ENCODE measurements around the gene SLC10A6. TPM values are rescaled to one million over a fixed set of nuclear protein-coding genes. Genes with fewer than 3 reads are reported as not detected.

The SLC10A6 gene
- total RNA-seq, 4 donors from 2014 or later, result 0.54 TPM; not detected in 3

DNA sequence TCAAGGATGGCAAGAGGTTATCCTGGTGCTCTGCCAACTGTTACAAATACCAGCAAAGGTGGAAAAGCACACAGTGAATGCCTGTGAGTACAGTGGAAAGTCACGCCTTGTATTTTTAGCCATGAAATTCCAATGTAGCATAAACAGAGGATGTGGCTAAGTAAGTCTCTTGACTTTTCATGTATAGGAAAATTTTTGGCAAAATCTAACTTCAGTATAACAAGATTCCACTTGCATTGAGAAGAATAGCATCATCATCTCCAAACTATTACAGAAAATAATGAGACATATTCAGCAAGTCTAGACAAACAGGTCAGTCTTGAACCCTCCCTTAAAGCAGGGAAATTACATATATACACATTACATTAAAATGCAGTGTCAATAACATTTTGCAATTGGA is 7.9 kb downstream of the SLC10A6 start:
- Histone ChIP-seq H3K36me3 (no peaks in the 10 kb centered on the region), H3K4me3 (no peak overlapping the region), H3K9me3 (no peaks in the 10 kb centered on the region), H3K27me3 (no peaks in the 10 kb centered on the region), H3K4me1 (no peaks in the 10 kb centered on the region), H3K27ac (no peak overlapping the region)
- DNase-seq, result no peak
- TF ChIP-seq, protein P1, sequence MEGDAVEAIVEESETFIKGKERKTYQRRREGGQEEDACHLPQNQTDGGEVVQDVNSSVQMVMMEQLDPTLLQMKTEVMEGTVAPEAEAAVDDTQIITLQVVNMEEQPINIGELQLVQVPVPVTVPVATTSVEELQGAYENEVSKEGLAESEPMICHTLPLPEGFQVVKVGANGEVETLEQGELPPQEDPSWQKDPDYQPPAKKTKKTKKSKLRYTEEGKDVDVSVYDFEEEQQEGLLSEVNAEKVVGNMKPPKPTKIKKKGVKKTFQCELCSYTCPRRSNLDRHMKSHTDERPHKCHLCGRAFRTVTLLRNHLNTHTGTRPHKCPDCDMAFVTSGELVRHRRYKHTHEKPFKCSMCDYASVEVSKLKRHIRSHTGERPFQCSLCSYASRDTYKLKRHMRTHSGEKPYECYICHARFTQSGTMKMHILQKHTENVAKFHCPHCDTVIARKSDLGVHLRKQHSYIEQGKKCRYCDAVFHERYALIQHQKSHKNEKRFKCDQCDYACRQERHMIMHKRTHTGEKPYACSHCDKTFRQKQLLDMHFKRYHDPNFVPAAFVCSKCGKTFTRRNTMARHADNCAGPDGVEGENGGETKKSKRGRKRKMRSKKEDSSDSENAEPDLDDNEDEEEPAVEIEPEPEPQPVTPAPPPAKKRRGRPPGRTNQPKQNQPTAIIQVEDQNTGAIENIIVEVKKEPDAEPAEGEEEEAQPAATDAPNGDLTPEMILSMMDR (IDR thresholded peaks at IDR 0.05), result no peak
- TF ChIP-seq POLR2A (IDR thresholded peaks at IDR 0.05), result no peak

DNA sequence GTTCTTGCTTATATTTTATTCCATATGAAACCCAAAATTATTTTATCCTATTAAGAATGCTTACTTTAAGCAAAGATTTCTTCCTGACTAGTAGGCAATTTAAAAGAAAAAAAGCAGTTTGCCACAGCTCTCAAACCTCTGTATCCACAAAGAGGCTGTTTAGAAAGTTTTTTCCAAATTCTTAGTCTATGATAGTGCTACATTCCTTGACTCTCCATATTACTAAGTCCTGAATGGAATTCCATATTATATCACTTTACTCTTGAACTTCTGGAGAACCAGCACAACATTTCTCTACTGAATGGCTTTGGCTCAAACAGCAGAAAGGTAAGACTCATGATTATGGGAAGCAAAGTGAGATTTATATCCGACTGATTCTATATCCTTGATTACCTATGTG is 8.3 kb downstream of the SLC10A6 start:
- H3K27ac ChIP-seq, result no peak overlapping the region
- no peaks in the 10 kb centered on the region for H3K36me3 ChIP-seq
- no peak overlapping the region for H3K4me3 ChIP-seq
- no peaks in the 10 kb centered on the region for H3K4me1 ChIP-seq
- no peak for TF ChIP-seq POLR2A (IDR thresholded peaks at IDR 0.05)
- TF ChIP-seq, protein P1 (IDR thresholded peaks at IDR 0.05), result no peak
- no peak for DNase-seq
- no peaks in the 10 kb centered on the region for H3K27me3 ChIP-seq
- H3K9me3 ChIP-seq, result no peaks in the 10 kb centered on the region

DNA sequence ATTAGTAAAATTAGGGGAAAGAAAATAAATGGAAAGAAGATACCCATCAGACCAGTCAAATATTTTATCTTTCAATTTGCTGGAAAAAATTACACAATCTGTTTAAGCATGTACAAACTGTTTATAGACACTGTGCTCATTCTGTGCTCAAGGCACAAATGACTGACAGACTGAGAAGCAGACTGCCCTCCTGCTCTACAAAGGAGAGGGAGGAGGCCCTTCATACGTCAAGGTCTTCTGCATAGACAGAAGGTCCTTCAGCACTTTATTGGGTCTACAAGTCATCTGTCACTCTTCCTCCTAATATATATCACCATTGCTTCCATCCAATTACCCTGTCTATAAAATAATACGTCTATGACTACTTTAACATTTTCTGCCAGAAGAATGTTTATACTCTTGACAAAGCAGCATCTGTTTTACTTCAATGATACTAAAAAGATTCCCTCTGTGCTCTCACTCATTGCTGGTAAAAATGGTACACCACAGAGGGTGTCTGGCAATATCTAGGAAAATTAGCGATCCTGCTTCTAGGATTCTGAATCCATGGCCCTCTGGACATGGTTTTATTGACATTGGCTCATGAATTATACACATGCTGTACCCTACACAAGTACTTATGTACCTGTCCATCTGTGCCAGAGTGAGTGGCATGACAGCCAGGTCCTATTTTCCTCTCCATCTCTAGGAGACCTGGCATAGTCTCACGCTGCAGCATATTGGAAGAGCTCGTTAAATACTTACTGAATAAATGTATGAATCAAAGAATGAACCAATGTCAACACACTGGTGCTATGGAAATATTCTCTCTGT is 11.3 kb downstream of the SLC10A6 start:
- Histone ChIP-seq H3K27me3 (no peaks in the 10 kb centered on the region), H3K36me3 (no peaks in the 10 kb centered on the region), H3K4me3 (no peak overlapping the region), H3K27ac (no peak overlapping the region), H3K4me1 (no peaks in the 10 kb centered on the region), H3K9me3 (no peaks in the 10 kb centered on the region)
- DNase-seq, result no peak
- TF ChIP-seq, protein P1 (IDR thresholded peaks at IDR 0.05), result no peak
- no peak for TF ChIP-seq POLR2A (IDR thresholded peaks at IDR 0.05)

DNA sequence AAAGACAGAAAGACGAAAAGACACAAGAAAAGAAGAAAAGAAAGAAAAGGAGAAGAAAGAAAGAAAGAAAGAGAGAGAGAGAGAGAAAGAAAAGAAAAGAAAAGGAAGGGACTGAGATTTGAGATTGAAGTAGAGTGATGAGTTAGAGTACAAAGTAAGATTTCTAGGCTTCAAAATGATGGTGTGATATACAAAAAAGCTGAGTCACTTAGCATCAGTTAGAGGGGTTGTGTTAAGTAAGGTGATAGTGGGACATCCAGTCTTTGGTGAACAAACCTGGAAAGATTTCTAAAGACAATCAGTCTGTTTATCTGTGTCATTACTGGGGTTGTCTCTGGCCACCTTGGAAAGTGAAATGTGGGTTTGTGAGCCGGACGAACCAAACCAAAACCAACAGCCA is 13.5 kb downstream of the SLC10A6 start:
- no peaks in the 10 kb centered on the region for H3K36me3 ChIP-seq
- no peak overlapping the region for H3K4me3 ChIP-seq
- TF ChIP-seq, protein P1 (IDR thresholded peaks at IDR 0.05), result no peak
- no peak for TF ChIP-seq POLR2A (IDR thresholded peaks at IDR 0.05)
- H3K9me3 ChIP-seq, result no peaks in the 10 kb centered on the region
- no peak overlapping the region for H3K27ac ChIP-seq
- no peaks in the 10 kb centered on the region for H3K27me3 ChIP-seq
- H3K4me1 ChIP-seq, result no peaks in the 10 kb centered on the region
- DNase-seq, result no peak

DNA sequence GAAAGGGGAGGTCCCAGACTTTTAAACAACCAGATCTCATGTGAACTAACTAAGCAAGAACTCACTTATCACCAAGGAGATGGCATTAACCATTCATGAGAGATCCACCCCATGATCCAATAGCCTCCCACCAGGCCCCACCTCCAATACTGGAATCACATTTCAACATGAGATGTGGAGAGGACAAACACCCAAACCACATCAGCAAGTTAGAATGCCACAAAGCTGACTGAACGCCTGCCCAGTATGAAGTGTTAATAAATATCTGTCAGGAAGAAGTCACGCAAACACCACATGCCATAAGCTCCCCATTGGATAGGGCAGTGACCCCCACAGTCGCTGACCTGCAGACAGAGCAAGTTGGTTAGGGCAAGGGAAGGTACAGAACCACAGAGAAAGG is 14.3 kb downstream of the SLC10A6 start:
- no peaks in the 10 kb centered on the region for H3K36me3 ChIP-seq
- H3K9me3 ChIP-seq, result no peaks in the 10 kb centered on the region
- no peak overlapping the region for H3K4me3 ChIP-seq
- no peaks in the 10 kb centered on the region for H3K4me1 ChIP-seq
- no peak for TF ChIP-seq POLR2A (IDR thresholded peaks at IDR 0.05)
- TF ChIP-seq, protein P1 (IDR thresholded peaks at IDR 0.05), result no peak
- H3K27ac ChIP-seq, result no peak overlapping the region
- DNase-seq, result no peak
- H3K27me3 ChIP-seq, result no peaks in the 10 kb centered on the region
